ENCODE measurements around the gene MVK.

GRCh38 chr12:109534456-109534855 is 39.1 kb upstream of the MVK start:
- TF ChIP-seq CTCF (IDR thresholded peaks at IDR 0.05) (no peak), POLR2A (IDR thresholded peaks at IDR 0.05) (no peak)

Data from thyroid gland (tissue), 4 donors.